Lower lobe of right lung (tissue), 2 donors: ENCODE results near the gene TTN. TPM values are rescaled to one million over a fixed set of nuclear protein-coding genes. Genes with fewer than 3 reads are reported as not detected.

ENCODE experiments used
- ATAC-seq, 2 donors: fragments of 200-7000 bp; cut with Tn5 transposase; one replicate each; pipeline ENCODE4 v1.9.1; 2020 to 2022; ENCODE audit warnings: mild to moderate bottlenecking in 2 of 2, moderate library complexity in 2 of 2
- DNase-seq: peaks from one replicate; pipeline ENCODE4 v3.0.0-alpha.2; 2020
- H3K27ac ChIP-seq: fragments of 200-600 bp; one replicate; pipeline ENCODE4 v1.8.0; 2022
- H3K27me3 ChIP-seq: fragments of 200-600 bp; one replicate; pipeline ENCODE4 v1.8.0; 2022; ENCODE audit warnings: low read depth
- H3K36me3 ChIP-seq: fragments of 200-600 bp; one replicate; pipeline ENCODE4 v1.8.0; 2022; ENCODE audit warnings: mild to moderate bottlenecking
- H3K4me1 ChIP-seq: fragments of 200-600 bp; one replicate; pipeline ENCODE4 v1.8.0; 2022
- H3K4me3 ChIP-seq: fragments of 200-600 bp; one replicate; pipeline ENCODE4 v1.8.0; 2022; ENCODE audit warnings: mild to moderate bottlenecking
- H3K9me3 ChIP-seq: fragments of 200-600 bp; one replicate; pipeline ENCODE4 v1.8.0; 2022
- CTCF ChIP-seq: fragments of 200-600 bp; IDR thresholded peaks from one replicate; pipeline ENCODE4 v1.8.0; 2022; ENCODE audit warnings: antibody characterized with exemption, mild to moderate bottlenecking
- intact Hi-C: fragments of 100-400 bp; cut with DNase I; formaldehyde crosslinking; loops from one replicate; pipeline ENCODE4 v1.11.0; 2022
- total RNA-seq: library from RNA; stranded (reverse); fragmentation: NEBNext Ultra II Directional; extraction: Animal tissue kit (Norgen Biotek cat#: 25700); gene quantifications from one replicate; pipeline ENCODE4 v1.2.1, GENCODE V29; 2021
- donor health status: DM: no; HTN: yes; CAD: no; lungs with severe emphysema.

Gene TTN
- total RNA-seq, 1 donor from 2014 or later: 40.3 TPM

GRCh38 chr2:178783889-178784288 is 23.3 kb downstream of the TTN start:
- no peak for DNase-seq
- Histone ChIP-seq H3K9me3 (no peaks in the 10 kb centered on the region), H3K4me3 (no peak overlapping the region), H3K36me3 (peaks cover 10% of the 10 kb centered on the region), H3K4me1 (no peaks in the 10 kb centered on the region), H3K27me3 (no peaks in the 10 kb centered on the region), H3K27ac (no peak overlapping the region)
- no peak for ATAC-seq
- intact Hi-C loops: no loop called here
- TF ChIP-seq CTCF: no peak

GRCh38 chr2:178782236-178782635 is 25.0 kb downstream of the TTN start:
- H3K9me3 ChIP-seq: no peaks in the 10 kb centered on the region
- no peak overlapping the region for H3K27ac ChIP-seq
- peaks cover 10% of the 10 kb centered on the region for H3K36me3 ChIP-seq
- ATAC-seq: no peak
- H3K4me1 ChIP-seq: no peaks in the 10 kb centered on the region
- intact Hi-C loops: no loop called here
- no peak overlapping the region for H3K4me3 ChIP-seq
- no peak for DNase-seq
- no peaks in the 10 kb centered on the region for H3K27me3 ChIP-seq
- TF ChIP-seq CTCF: no peak

GRCh38 chr2:178777577-178777976 is 29.6 kb downstream of the TTN start:
- H3K27me3 ChIP-seq: no peaks in the 10 kb centered on the region
- no peak overlapping the region for H3K4me3 ChIP-seq
- TF ChIP-seq CTCF: no peak
- no peak for DNase-seq
- intact Hi-C loops: no loop called here
- no peak for ATAC-seq
- no peaks in the 10 kb centered on the region for H3K4me1 ChIP-seq
- H3K36me3 ChIP-seq: peaks cover 24% of the 10 kb centered on the region
- no peak overlapping the region for H3K27ac ChIP-seq
- no peaks in the 10 kb centered on the region for H3K9me3 ChIP-seq

- no peak for ATAC-seq
- no peaks in the 10 kb centered on the region for H3K9me3 ChIP-seq
- DNase-seq: no peak
- H3K4me3 ChIP-seq: no peak overlapping the region
- H3K4me1 ChIP-seq: no peaks in the 10 kb centered on the region
- no peak overlapping the region for H3K27ac ChIP-seq
- intact Hi-C loops: no loop called here
- no peaks in the 10 kb centered on the region for H3K27me3 ChIP-seq
- H3K36me3 ChIP-seq: peaks cover 17% of the 10 kb centered on the region
- TF ChIP-seq CTCF: no peak
Observed at GRCh38 chr2:178776751-178777150, 30.5 kb downstream of the TTN start.

GRCh38 chr2:178775975-178776374 is 31.2 kb downstream of the TTN start:
- intact Hi-C loops: no loop called here
- H3K36me3 ChIP-seq: peaks cover 17% of the 10 kb centered on the region
- TF ChIP-seq CTCF: no peak
- no peak overlapping the region for H3K27ac ChIP-seq
- no peaks in the 10 kb centered on the region for H3K27me3 ChIP-seq
- DNase-seq (no peak), ATAC-seq (no peak)
- H3K9me3 ChIP-seq: no peaks in the 10 kb centered on the region
- H3K4me1 ChIP-seq: no peaks in the 10 kb centered on the region
- H3K4me3 ChIP-seq: no peak overlapping the region

- Histone ChIP-seq H3K27me3 (no peaks in the 10 kb centered on the region), H3K27ac (no peak overlapping the region), H3K4me3 (no peak overlapping the region), H3K9me3 (no peaks in the 10 kb centered on the region), H3K4me1 (no peaks in the 10 kb centered on the region), H3K36me3 (peaks cover 29% of the 10 kb centered on the region)
- ATAC-seq: no peak
- intact Hi-C loops: no loop called here
- TF ChIP-seq CTCF: no peak
- DNase-seq: no peak
Observed at GRCh38 chr2:178770518-178770917, 36.7 kb downstream of the TTN start.
